Esophagus (tissue), 2 donors: ENCODE results near the gene GLYAT. TPM values are rescaled to one million over a fixed set of nuclear protein-coding genes. Genes with fewer than 3 reads are reported as not detected.
"Not testable (repeated sequence)": the region's sequence is repeated elsewhere in the genome, so short reads cannot be mapped to it uniquely, and the experiment has no call there.

Source experiments
- H3K27ac ChIP-seq, 2 donors: one replicate each; pipeline ENCODE4 v1.5.1; 2013; ENCODE audit warnings: low read depth in 2 of 2, mild to moderate bottlenecking in 2 of 2, inconsistent platforms in 1 of 2, low read length in 1 of 2, moderate library complexity in 1 of 2
- H3K27me3 ChIP-seq, 2 donors: one replicate each; pipeline ENCODE4 v1.6.1; 2013; ENCODE audit warnings: low read length in 2 of 2, control low read depth in 1 of 2, mild to moderate bottlenecking in 1 of 2; ENCODE audit not compliant: insufficient read depth in 2 of 2, control insufficient read depth in 1 of 2
- H3K36me3 ChIP-seq, 2 donors: one replicate each; pipeline ENCODE4 v1.6.1; 2013; ENCODE audit warnings: low read length in 1 of 2; ENCODE audit not compliant: control insufficient read depth in 2 of 2, insufficient read depth in 2 of 2
- H3K4me1 ChIP-seq, 2 donors: one replicate each; pipeline ENCODE4 v1.6.1; 2013; ENCODE audit warnings: low read length in 1 of 2; ENCODE audit not compliant: control insufficient read depth in 2 of 2, insufficient read depth in 2 of 2
- H3K4me3 ChIP-seq, 2 donors: one replicate each; pipeline ENCODE4 v1.5.1; 2013; ENCODE audit warnings: low read length in 2 of 2, mild to moderate bottlenecking in 2 of 2, low read depth in 1 of 2, moderate library complexity in 1 of 2
- H3K9me3 ChIP-seq, 2 donors: one replicate each; pipeline ENCODE4 v1.6.1; 2013; ENCODE audit warnings: mild to moderate bottlenecking in 2 of 2, low read depth in 1 of 2, low read length in 1 of 2, moderate library complexity in 1 of 2; ENCODE audit not compliant: control insufficient read depth in 2 of 2, insufficient read depth in 1 of 2
- WGBS, 2 donors: extraction: QIAGEN DNeasy Blood & Tissue Kit; methylation state at CpG; one replicate each; pipeline ENCODE4 v1.1.7; 2013; 5-methylcytosine and 5-hydroxymethylcytosine counted together
- polyA plus RNA-seq, 2 donors: library from polyadenylated mRNA; stranded (reverse); fragments of 200-250 nt; gene quantifications; one replicate each; pipeline ENCODE4 v1.2.3, GENCODE V29; 2013
- donor health status: healthy with polysubstance abuse.
- donor health status: Bipolar disorder and iron deficiency.

GLYAT gene
- polyA plus RNA-seq, 2 donors = not detected

DNA sequence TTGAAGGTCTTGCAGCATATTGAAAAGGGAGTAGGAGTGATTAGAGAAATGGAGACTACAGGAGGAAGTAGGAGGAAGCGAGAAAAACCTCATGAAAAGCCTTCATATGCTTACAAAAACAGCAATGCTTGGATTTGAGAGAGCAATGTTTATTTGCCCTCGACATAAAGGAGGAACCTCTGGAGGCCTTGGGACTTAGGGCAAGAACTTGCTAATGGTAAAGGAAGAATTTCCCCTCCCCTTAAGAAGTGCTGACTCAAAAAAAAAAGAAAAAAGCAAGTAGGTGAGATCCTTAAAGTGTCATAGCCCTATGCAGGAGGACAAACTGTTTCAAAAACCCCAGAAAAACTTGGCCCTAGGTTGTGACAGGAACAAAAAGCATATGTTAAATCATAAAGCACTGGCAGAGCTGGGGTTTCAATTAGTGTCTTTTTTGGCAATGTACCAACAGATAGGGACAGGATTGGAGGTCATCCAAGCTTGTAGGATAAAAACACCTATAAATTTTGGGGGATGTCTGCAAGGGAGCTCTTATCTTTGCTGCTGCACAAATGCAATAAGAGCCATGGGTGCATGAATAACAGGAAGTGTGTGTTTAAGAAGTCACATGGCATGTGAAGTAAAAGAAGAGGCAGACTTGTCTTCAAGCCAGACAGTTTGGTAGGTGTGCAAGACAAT is 4.9 kb downstream of the GLYAT start:
- no peaks in the 10 kb centered on the region for H3K27me3 ChIP-seq
- H3K4me3 ChIP-seq = no peak overlapping the region
- no peaks in the 10 kb centered on the region for H3K4me1 ChIP-seq
- WGBS, 2 donors = 30 to 56% methylated on average over 2 of the region's 2 CpGs
- no peaks in the 10 kb centered on the region for H3K36me3 ChIP-seq
- H3K9me3 ChIP-seq = no peaks in the 10 kb centered on the region
- no peak overlapping the region for H3K27ac ChIP-seq

- Histone ChIP-seq H3K27ac (no peak overlapping the region), H3K4me1 (no peaks in the 10 kb centered on the region)
Observed at GRCh38 chr11:58719406-58720117, 12.2 kb downstream of the GLYAT start.

GRCh38 chr11:58712531-58712930 is 19.2 kb downstream of the GLYAT start:
- Histone ChIP-seq H3K4me3 (no peak overlapping the region), H3K4me1 (no peaks in the 10 kb centered on the region), H3K27me3 (no peaks in the 10 kb centered on the region), H3K27ac (no peak overlapping the region), H3K9me3 (peaks cover 0 to 2% of the 10 kb centered on the region in 2 donors), H3K36me3 (no peaks in the 10 kb centered on the region)
- 9 to 19% methylated on average over 1 of the region's 1 CpG for WGBS, 2 donors

More at GRCh38 chr11:58719406-58720117, 12.2 kb downstream of the GLYAT start:
- Histone ChIP-seq H3K9me3 (no peaks in the 10 kb centered on the region), H3K36me3 (no peaks in the 10 kb centered on the region), H3K27me3 (no peaks in the 10 kb centered on the region), H3K4me3 (no peak overlapping the region)
- 85 to 86% methylated on average over 2 of the region's 2 CpGs for WGBS, 2 donors

- H3K4me3 ChIP-seq = no peak overlapping the region
- WGBS, 2 donors = 70 to 71% methylated on average over 2 of the region's 2 CpGs
- H3K4me1 ChIP-seq = no peaks in the 10 kb centered on the region
Observed at GRCh38 chr11:58711832-58712231, 19.9 kb downstream of the GLYAT start.

DNA sequence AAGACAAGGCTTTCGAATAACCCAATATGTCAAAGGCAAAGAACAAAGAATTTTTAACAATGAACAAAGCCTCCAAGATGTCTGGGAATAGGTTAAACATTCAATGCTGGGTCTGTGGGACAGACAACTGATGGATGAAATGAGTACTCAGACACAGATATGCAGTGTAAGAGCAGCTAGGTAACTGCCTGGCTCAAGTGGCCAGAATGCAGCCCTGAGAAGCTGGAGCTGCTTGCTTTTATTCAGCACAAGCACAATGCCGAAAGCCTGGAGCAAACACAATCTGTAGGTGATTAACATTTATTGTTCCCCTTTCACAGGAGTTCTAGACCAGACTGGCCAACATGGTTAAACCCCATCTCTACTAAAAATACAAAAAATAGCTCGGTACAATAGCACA is 24.0 kb downstream of the GLYAT start:
- H3K4me3 ChIP-seq = no peak overlapping the region
- H3K36me3 ChIP-seq = no peaks in the 10 kb centered on the region
- H3K9me3 ChIP-seq = peaks cover 3 to 8% of the 10 kb centered on the region in 2 donors
- WGBS, 2 donors = 62 to 84% methylated on average over 3 of the region's 3 CpGs
- H3K27ac ChIP-seq = no peak overlapping the region
- H3K4me1 ChIP-seq = no peaks in the 10 kb centered on the region
- no peaks in the 10 kb centered on the region for H3K27me3 ChIP-seq

More at GRCh38 chr11:58711832-58712231, 19.9 kb downstream of the GLYAT start:
- H3K27ac ChIP-seq = no peak overlapping the region
- H3K9me3 ChIP-seq = peaks cover 0 to 2% of the 10 kb centered on the region in 2 donors
- no peaks in the 10 kb centered on the region for H3K36me3 ChIP-seq
- no peaks in the 10 kb centered on the region for H3K27me3 ChIP-seq

GRCh38 chr11:58696825-58697224 is 34.9 kb downstream of the GLYAT start:
- H3K36me3 ChIP-seq, H3K4me3 ChIP-seq, H3K27ac ChIP-seq, H3K27me3 ChIP-seq, H3K9me3 ChIP-seq, H3K4me1 ChIP-seq: not testable (repeated sequence)
- 76 to 81% methylated on average over 2 of the region's 3 CpGs for WGBS, 2 donors

GRCh38 chr11:58693026-58693425 is 38.7 kb downstream of the GLYAT start:
- H3K36me3 ChIP-seq = no peaks in the 10 kb centered on the region
- no peaks in the 10 kb centered on the region for H3K27me3 ChIP-seq
- H3K4me3 ChIP-seq = no peak overlapping the region
- 96 to 100% methylated on average over 1 of the region's 1 CpG for WGBS, 2 donors
- no peak overlapping the region for H3K27ac ChIP-seq
- no peaks in the 10 kb centered on the region for H3K9me3 ChIP-seq
- H3K4me1 ChIP-seq = no peaks in the 10 kb centered on the region

DNA sequence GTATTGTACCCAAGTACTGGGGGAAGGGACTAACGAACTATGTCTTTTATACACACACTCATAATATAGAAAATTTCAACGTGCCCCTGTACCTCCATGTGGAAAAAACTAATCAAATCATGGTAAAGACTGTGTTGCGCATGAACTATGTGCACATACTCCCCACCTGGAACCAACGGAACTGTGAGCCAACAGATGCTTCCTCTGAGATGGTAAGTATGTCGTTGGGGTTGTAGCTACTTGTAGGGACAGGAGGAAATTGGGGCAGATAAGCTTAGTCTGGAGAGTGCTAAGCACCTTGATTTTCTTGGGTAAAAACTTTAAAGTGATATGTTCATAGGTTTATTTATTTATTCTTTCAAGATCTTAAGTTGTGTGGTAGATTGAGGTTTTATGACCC is 40.1 kb downstream of the GLYAT start:
- H3K9me3 ChIP-seq = no peaks in the 10 kb centered on the region
- 69 to 74% methylated on average over 5 of the region's 5 CpGs for WGBS, 2 donors
- no peaks in the 10 kb centered on the region for H3K36me3 ChIP-seq
- no peaks in the 10 kb centered on the region for H3K4me1 ChIP-seq
- H3K4me3 ChIP-seq = no peak overlapping the region
- no peaks in the 10 kb centered on the region for H3K27me3 ChIP-seq
- H3K27ac ChIP-seq = no peak overlapping the region

DNA sequence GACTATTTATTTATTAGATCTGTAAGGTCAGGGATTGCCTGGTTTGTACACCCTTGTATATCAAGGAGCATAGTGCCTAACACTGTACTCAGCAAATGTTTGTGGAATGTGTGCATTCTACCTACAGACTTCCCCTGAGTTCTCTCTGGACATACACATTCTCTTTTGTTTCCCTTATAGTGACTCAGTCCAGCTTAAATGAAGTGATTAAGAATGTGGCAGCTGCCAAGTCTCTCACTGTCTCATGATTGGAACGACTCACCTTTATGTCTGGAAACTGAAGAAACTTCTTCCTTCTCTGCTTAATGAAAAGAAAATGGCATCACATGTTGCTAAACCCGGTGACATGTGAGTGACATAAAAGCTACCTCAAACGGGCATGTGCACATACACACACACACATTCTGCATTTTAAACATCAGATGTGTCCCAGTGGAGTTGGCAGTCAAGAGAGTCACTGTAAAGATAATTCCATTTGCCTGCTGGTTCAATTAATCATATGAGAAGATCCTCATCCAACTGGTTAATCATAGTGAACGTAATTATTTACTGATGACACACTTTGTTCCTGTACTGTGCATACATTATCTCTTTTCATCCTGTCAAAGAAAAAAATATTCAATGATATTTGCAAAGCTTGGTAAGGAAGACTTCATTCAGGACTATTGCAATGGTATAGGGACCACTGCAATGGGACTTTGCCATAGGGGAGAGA is 42.8 kb downstream of the GLYAT start:
- WGBS, 2 donors = 47 to 49% methylated on average over 4 of the region's 4 CpGs
- H3K4me3 ChIP-seq = no peak overlapping the region
- no peaks in the 10 kb centered on the region for H3K27me3 ChIP-seq
- no peaks in the 10 kb centered on the region for H3K9me3 ChIP-seq
- H3K4me1 ChIP-seq = no peaks in the 10 kb centered on the region
- no peak overlapping the region for H3K27ac ChIP-seq
- H3K36me3 ChIP-seq = no peaks in the 10 kb centered on the region
